A549 (cell line): ENCODE results near the gene AP3B2. TPM values are rescaled to one million over a fixed set of nuclear protein-coding genes. Genes with fewer than 3 reads are reported as not detected.

Source experiments
- ATAC-seq, 2 experiments: fragments of 200-7000 bp in 1 of 2; fragments of >200 bp in 1 of 2; cut with Nextera tagmentation in 1 of 2; cut with Tn5 transposase in 1 of 2; 3 replicates each; pipeline versions ENCODE4 v1.8.0 to v1.9.1; 2018 to 2020; ENCODE audit warnings: mild to moderate bottlenecking in 1 of 2, moderate library complexity in 1 of 2
- CTCF ChIA-PET: fragments of 300-600 bp; sonication (Branson Sonifier 250); formaldehyde crosslinking; extraction: SDS; loops from one replicate; lab custom pipeline; 2021; ENCODE audit warnings: antibody characterized with exemption, inconsistent platforms; lab: Yijun Ruan, JAX
- POLR2A ChIA-PET: fragments of 350-600 bp; formaldehyde crosslinking; extraction: SDS; loops from one replicate; lab custom pipeline; 2021; ENCODE audit warnings: antibody characterized with exemption, inconsistent platforms; lab: Yijun Ruan, JAX
- DNase-seq, 2 experiments: peaks; one replicate each; pipeline versions ENCODE4 v3.0.0 to v3.0.0-alpha.2; 2011 to 2016; ENCODE audit warnings: low read depth in 1 of 2, low spot score in 1 of 2
- FAIRE-seq: peaks from 2 replicates; lab custom pipeline; 2011; peaks lifted over from hg19 to GRCh38; lab: Jason Lieb, UNC
- H3K27ac ChIP-seq, 2 experiments: fragments of >200 bp; sonication (Bioruptor Twin); formaldehyde crosslinking; 3 replicates each; pipeline ENCODE4 v1.5.1; 2016 to 2017
- H3K4me1 ChIP-seq: fragments of >200 bp; sonication (Bioruptor Twin); formaldehyde crosslinking; 3 replicates; pipeline ENCODE4 v1.6.1; 2016
- H3K4me2 ChIP-seq: fragments of >200 bp; sonication (Bioruptor Twin); formaldehyde crosslinking; 3 replicates; pipeline ENCODE4 v1.6.1; 2016
- H3K4me3 ChIP-seq: fragments of >200 bp; sonication (Bioruptor Twin); formaldehyde crosslinking; 3 replicates; pipeline ENCODE4 v1.5.1; 2016
- H3K9me3 ChIP-seq: fragments of >200 bp; sonication (Bioruptor Twin); formaldehyde crosslinking; 3 replicates; pipeline ENCODE4 v1.6.1; 2016
- ATOH8 ChIP-seq: fragments of 250-450 bp; sonication (Bioruptor Pico); IDR thresholded peaks from 2 replicates; pipeline ENCODE4 v1.5.0; 2020; ENCODE audit warnings: low read depth, mild to moderate bottlenecking, moderate library complexity
- BCL3 ChIP-seq: fragments of >200 bp; sonication (Bioruptor Twin); formaldehyde crosslinking; IDR thresholded peaks from 3 replicates; pipeline ENCODE4 v1.6.1; 2016
- CBX2 ChIP-seq: fragments of 200-600 bp; sonication (generic); IDR thresholded peaks from 2 replicates; pipeline ENCODE4 v1.6.1; 2016; ENCODE audit warnings: low read depth, mild to moderate bottlenecking, borderline replicate concordance
- CEBPB ChIP-seq, 2 experiments: fragments of >200 bp in 1 of 2; sonication (Bioruptor Twin) in 1 of 2; formaldehyde crosslinking in 1 of 2; IDR thresholded peaks; 2 replicates each; pipeline ENCODE4 v1.6.1; 2012 to 2016
- CHD2 ChIP-seq: fragments of 150-350 bp; IDR thresholded peaks from 2 replicates; pipeline ENCODE4 v1.6.1; 2014; ENCODE audit warnings: low read length; ENCODE audit not compliant: partially characterized antibody
- CHD4 ChIP-seq: fragments of 200-600 bp; sonication (generic); IDR thresholded peaks from 2 replicates; pipeline ENCODE4 v1.6.1; 2016; ENCODE audit warnings: antibody characterized with exemption, mild to moderate bottlenecking, borderline replicate concordance
- GATA3 ChIP-seq: IDR thresholded peaks from 2 replicates; pipeline ENCODE4 v1.6.1; 2012; ENCODE audit warnings: borderline replicate concordance
- HDAC2 ChIP-seq: fragments of 200-600 bp; sonication (generic); IDR thresholded peaks from 2 replicates; pipeline ENCODE4 v1.6.1; 2016
- HES2 ChIP-seq: fragments of >200 bp; sonication (Bioruptor Twin); formaldehyde crosslinking; IDR thresholded peaks from 2 replicates; pipeline ENCODE4 v1.6.1; 2016
- HOXB5 ChIP-seq: fragments of 250-450 bp; sonication (Bioruptor Pico); IDR thresholded peaks from 2 replicates; pipeline ENCODE4 v1.5.0; 2020; ENCODE audit warnings: mild to moderate bottlenecking, moderate library complexity
- KDM5A ChIP-seq: fragments of 200-600 bp; sonication (generic); IDR thresholded peaks from 2 replicates; pipeline ENCODE4 v1.6.1; 2016; ENCODE audit warnings: antibody characterized with exemption, mild to moderate bottlenecking
- MAX ChIP-seq: IDR thresholded peaks from 2 replicates; pipeline ENCODE4 v1.6.1; 2012
- MYC ChIP-seq: IDR thresholded peaks from 2 replicates; pipeline ENCODE4 v1.6.1; 2012; ENCODE audit warnings: mild to moderate bottlenecking, inconsistent platforms, low read length, improper control_type of control experiment, borderline replicate concordance
- NFE2L2 ChIP-seq: fragments of 150-350 bp; conservative IDR thresholded peaks from 2 replicates; pipeline ENCODE4 v1.6.1; 2014; ENCODE audit warnings: low read length
- NPAS2 ChIP-seq: fragments of 250-450 bp; sonication (Bioruptor Pico); IDR thresholded peaks from 2 replicates; pipeline ENCODE4 v1.8.0; 2022; ENCODE audit warnings: mild to moderate bottlenecking, moderate library complexity, borderline replicate concordance
- PBX3 ChIP-seq: IDR thresholded peaks from 2 replicates; pipeline ENCODE4 v1.6.1; 2012
- PHF8 ChIP-seq: fragments of 200-600 bp; sonication (generic); IDR thresholded peaks from 2 replicates; pipeline ENCODE4 v1.6.1; 2016; ENCODE audit warnings: low read depth, mild to moderate bottlenecking, antibody characterized with exemption, moderate library complexity, borderline replicate concordance
- RARB ChIP-seq: fragments of 250-450 bp; sonication (Bioruptor Pico); IDR thresholded peaks from 2 replicates; pipeline ENCODE4 v1.8.0; 2021; ENCODE audit warnings: mild to moderate bottlenecking, moderate library complexity
- REST ChIP-seq: fragments of 200-600 bp; sonication (generic); IDR thresholded peaks from 2 replicates; pipeline ENCODE4 v1.6.1; 2016; ENCODE audit warnings: antibody characterized with exemption, mild to moderate bottlenecking, moderate library complexity
- TFCP2L1 ChIP-seq: fragments of 250-450 bp; sonication (Bioruptor Pico); IDR thresholded peaks from 2 replicates; pipeline ENCODE4 v1.5.0; 2021; ENCODE audit warnings: mild to moderate bottlenecking
- TP53 ChIP-seq: fragments of 250-450 bp; sonication (Bioruptor Pico); IDR thresholded peaks from 2 replicates; pipeline ENCODE4 v1.5.0; 2021; ENCODE audit warnings: mild to moderate bottlenecking, moderate library complexity
- ZC3H11A ChIP-seq: fragments of 450-650 bp; IDR thresholded peaks from 2 replicates; pipeline ENCODE4 v1.6.1; 2014; ENCODE audit warnings: antibody characterized with exemption, mild to moderate bottlenecking
- WGBS: methylation state at CpG from one replicate; pipeline ENCODE4 v1.1.6; 2017; ENCODE audit errors: missing lambda C conversion rate; 5-methylcytosine and 5-hydroxymethylcytosine counted together
- polyA plus RNA-seq, 4 experiments: library from polyadenylated mRNA; depleted of rRNA in 3 of 4; stranded (reverse); fragments of >200 nt; fragmentation: RNase III in 1 of 4; extraction: RNeasy Plus Mini Kit Qiagen cat#74134 plus additional on column Dnase treatment in 1 of 4; gene quantifications; 2 replicates in 3 of 4; 3 replicates in 1 of 4; pipeline ENCODE4 v1.2.3, GENCODE V29; 2011 to 2017

AP3B2 gene
- polyA plus RNA-seq, 2 of the 4 experiments (the other 2 are of a cell fraction) = 0.32 to 0.68 TPM

- TF ChIP-seq REST (no peak), HDAC2 (no peak), CEBPB (IDR thresholded peaks at IDR 0.05) (no peak), GATA3 (no peak), TFCP2L1 (no peak), PBX3 (no peak), RARB (CRISPR knock-in tag) (no peak), CHD2 (no peak)
Observed at GRCh38 chr15:82692171-82692570, 17.5 kb downstream of the AP3B2 start (continued).

- POLR2A ChIA-PET = no interaction called here
- Histone ChIP-seq H3K4me1 (no peaks in the 10 kb centered on the region), H3K27ac (no peak overlapping the region), H3K4me3 (no peak overlapping the region), H3K4me2 (no peak overlapping the region), H3K9me3 (no peaks in the 10 kb centered on the region)
- 77% methylated on average over 8 of the region's 8 CpGs for WGBS
- CTCF ChIA-PET = interaction anchor here (0.9 to 1.2 kb wide), 2 partner anchors 39 to 158 kb away, joined by 3 read pairs; no protein-coding TSS in a partner anchor
- no peak for FAIRE-seq
- peak in 1 of 2 experiments; percentile 30; a peak in 2 of 6 replicates for ATAC-seq
- TF ChIP-seq NFE2L2 (no peak), CHD4 (no peak), ATOH8 (no peak), HOXB5 (no peak), BCL3 (no peak), HDAC2 (no peak), HES2 (no peak), TP53 (CRISPR knock-in tag) (no peak)
- DNase-seq = no peak
Observed at GRCh38 chr15:82689147-82689546, 20.5 kb downstream of the AP3B2 start.

GRCh38 chr15:82688691-82689090 is 21.0 kb downstream of the AP3B2 start:
- whole genome bisulfite sequencing = 51% methylated on average over 10 of the region's 10 CpGs
- Histone ChIP-seq H3K4me2 (no peak overlapping the region), H3K27ac (no peak overlapping the region), H3K4me1 (no peaks in the 10 kb centered on the region), H3K4me3 (no peak overlapping the region), H3K9me3 (no peaks in the 10 kb centered on the region)
- no peak for FAIRE-seq
- POLR2A ChIA-PET = no interaction called here
- CTCF ChIA-PET = no interaction called here
- TF ChIP-seq CBX2 (no peak), MAX (no peak), NPAS2 (CRISPR knock-in tag) (no peak), KDM5A (no peak), RARB (CRISPR knock-in tag) (no peak), PHF8 (no peak), MYC (no peak), ZC3H11A (no peak)
- no peak for DNase-seq
- ATAC-seq = peak in 1 of 2 experiments; percentile 32; a peak in 2 of 6 replicates
